Ovary (tissue), 9 donors: ENCODE results near the gene LCN10. TPM values are rescaled to one million over a fixed set of nuclear protein-coding genes. Genes with fewer than 3 reads are reported as not detected.

ENCODE experiments used
- DNase-seq, 5 donors: peaks; one replicate each; pipeline ENCODE4 v3.0.0-alpha.2; 2019 to 2020
- H3K27ac ChIP-seq, 2 donors: fragments of 200-600 bp; one replicate each; pipeline versions ENCODE4 v1.5.1 to v1.8.0; 2019 to 2022
- H3K27me3 ChIP-seq: fragments of 200-600 bp; one replicate; pipeline ENCODE4 v1.8.0; 2022
- H3K36me3 ChIP-seq: fragments of 200-600 bp; sonication (generic); one replicate; pipeline ENCODE4 v1.5.1; 2019
- H3K4me1 ChIP-seq: one replicate; pipeline ENCODE4 v1.8.1; 2013; ENCODE audit warnings: mild to moderate bottlenecking, moderate library complexity; ENCODE audit not compliant: insufficient read depth
- H3K4me3 ChIP-seq: fragments of 200-600 bp; sonication (generic); one replicate; pipeline ENCODE4 v1.5.1; 2017
- H3K9me3 ChIP-seq, 2 donors: fragments of 200-600 bp in 1 of 2; sonication (generic) in 1 of 2; one replicate each; pipeline versions ENCODE4 v1.5.1 to v1.8.1; 2013 to 2019; ENCODE audit warnings: mild to moderate bottlenecking in 1 of 2, moderate library complexity in 1 of 2
- EP300 ChIP-seq: sonication (generic); formaldehyde crosslinking; IDR thresholded peaks from one replicate; pipeline ENCODE4 v1.6.1; 2017; ENCODE audit warnings: antibody characterized with exemption
- POLR2A ChIP-seq: fragments of 450-650 bp; IDR thresholded peaks from one replicate; pipeline ENCODE4 v1.6.1; 2017; ENCODE audit warnings: antibody characterized with exemption, mild to moderate bottlenecking, moderate library complexity
- WGBS, 3 donors: extraction: QIAGEN DNeasy Blood & Tissue Kit in 1 of 3; methylation state at CpG; one replicate each; pipeline versions ENCODE4 v1.1.5 to v1.1.7; 2013 to 2017; 5-methylcytosine and 5-hydroxymethylcytosine counted together
- intact Hi-C, 4 donors: fragments of 100-400 bp; cut with DNase I; formaldehyde crosslinking; loops; one replicate each; pipeline versions ENCODE4 v1.11.0 to v1.15.1; 2022 to 2023
- polyA plus RNA-seq, 2 donors: library from polyadenylated mRNA; stranded (reverse); fragments of 200-250 nt in 1 of 2; fragments of 350-450 nt in 1 of 2; fragmentation: Illumina TruSeq in 1 of 2; extraction: RNeasy Lipid Tissue Mini Kit (QIAGEN cat#74804) in 1 of 2; gene quantifications; one replicate each; pipeline ENCODE4 v1.2.3, GENCODE V29; 2013 to 2014
- total RNA-seq, 7 donors: library from RNA; depleted of rRNA in 2 of 7; stranded (reverse); fragments of >200 nt in 2 of 7; fragmentation: NEBNext Ultra II Directional in 3 of 7; extraction: Animal tissue kit (Norgen Biotek cat#: 25700) in 3 of 7; gene quantifications; one replicate each; pipeline versions ENCODE4 v1.1.0 to v1.2.4, GENCODE V29; 2016 to 2023
- TF ChIP-seq, protein P1 (sequence below), 3 donors: fragments of 450-650 bp in 2 of 3; fragments of 200-600 bp in 1 of 3; IDR thresholded peaks; one replicate each; pipeline versions ENCODE4 v1.5.1 to v1.8.0; 2016 to 2022; ENCODE audit warnings: antibody characterized with exemption in 3 of 3, mild to moderate bottlenecking in 1 of 3
- donor health status: DM: no; HTN: no; CAD: no; lungs with moderate emphysema.
- donor health status: DM: no; HTN: no; CAD: no.
- donor health status: Bipolar disorder and iron deficiency.
- donor health status: DM: yes; HTN: yes; CAD: no.
- donor health status: DM: no; HTN: no; CAD: no.
- donor health status: DM: yes; HTN: yes; CAD: no.

The LCN10 gene
- total and polyA plus RNA-seq, 9 donors = 1.4 to 45.4 (median 4.5) TPM

DNA sequence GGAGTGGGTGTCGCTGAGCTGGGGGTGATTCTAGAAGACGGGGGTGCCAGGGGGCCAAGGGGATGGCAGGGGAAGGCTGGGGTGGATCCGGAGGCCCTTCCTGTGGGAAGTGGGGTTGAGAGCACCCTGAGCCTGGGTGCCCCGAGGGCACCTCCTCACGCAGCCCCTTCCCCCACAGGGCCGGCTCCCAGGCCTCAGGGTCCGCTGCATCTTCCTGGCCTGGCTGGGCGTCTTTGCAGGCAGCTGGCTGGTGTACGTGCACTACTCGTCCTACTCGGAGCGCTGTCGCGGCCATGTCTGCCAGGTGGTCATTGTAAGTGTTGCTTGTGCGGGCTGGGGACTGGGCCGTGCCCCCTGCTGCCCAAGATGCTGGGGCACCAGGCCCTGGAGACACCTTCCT is 25.3 kb downstream of the LCN10 start:
- H3K4me1 ChIP-seq = peaks cover 6% of the 10 kb centered on the region
- intact Hi-C loops = no loop called here
- H3K27ac ChIP-seq = no peak overlapping the region
- H3K4me3 ChIP-seq = no peak overlapping the region
- 84 to 89% (median 88%) methylated on average over 15 to 16 of the region's 16 CpGs for WGBS, 3 donors
- no peaks in the 10 kb centered on the region for H3K36me3 ChIP-seq
- no peaks in the 10 kb centered on the region for H3K27me3 ChIP-seq
- no peak for TF ChIP-seq POLR2A
- no peak for TF ChIP-seq EP300
- TF ChIP-seq, protein P1, sequence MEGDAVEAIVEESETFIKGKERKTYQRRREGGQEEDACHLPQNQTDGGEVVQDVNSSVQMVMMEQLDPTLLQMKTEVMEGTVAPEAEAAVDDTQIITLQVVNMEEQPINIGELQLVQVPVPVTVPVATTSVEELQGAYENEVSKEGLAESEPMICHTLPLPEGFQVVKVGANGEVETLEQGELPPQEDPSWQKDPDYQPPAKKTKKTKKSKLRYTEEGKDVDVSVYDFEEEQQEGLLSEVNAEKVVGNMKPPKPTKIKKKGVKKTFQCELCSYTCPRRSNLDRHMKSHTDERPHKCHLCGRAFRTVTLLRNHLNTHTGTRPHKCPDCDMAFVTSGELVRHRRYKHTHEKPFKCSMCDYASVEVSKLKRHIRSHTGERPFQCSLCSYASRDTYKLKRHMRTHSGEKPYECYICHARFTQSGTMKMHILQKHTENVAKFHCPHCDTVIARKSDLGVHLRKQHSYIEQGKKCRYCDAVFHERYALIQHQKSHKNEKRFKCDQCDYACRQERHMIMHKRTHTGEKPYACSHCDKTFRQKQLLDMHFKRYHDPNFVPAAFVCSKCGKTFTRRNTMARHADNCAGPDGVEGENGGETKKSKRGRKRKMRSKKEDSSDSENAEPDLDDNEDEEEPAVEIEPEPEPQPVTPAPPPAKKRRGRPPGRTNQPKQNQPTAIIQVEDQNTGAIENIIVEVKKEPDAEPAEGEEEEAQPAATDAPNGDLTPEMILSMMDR (IDR thresholded peaks at IDR 0.05) = no peak
- H3K9me3 ChIP-seq = no peaks in the 10 kb centered on the region
- DNase-seq = no peak

DNA sequence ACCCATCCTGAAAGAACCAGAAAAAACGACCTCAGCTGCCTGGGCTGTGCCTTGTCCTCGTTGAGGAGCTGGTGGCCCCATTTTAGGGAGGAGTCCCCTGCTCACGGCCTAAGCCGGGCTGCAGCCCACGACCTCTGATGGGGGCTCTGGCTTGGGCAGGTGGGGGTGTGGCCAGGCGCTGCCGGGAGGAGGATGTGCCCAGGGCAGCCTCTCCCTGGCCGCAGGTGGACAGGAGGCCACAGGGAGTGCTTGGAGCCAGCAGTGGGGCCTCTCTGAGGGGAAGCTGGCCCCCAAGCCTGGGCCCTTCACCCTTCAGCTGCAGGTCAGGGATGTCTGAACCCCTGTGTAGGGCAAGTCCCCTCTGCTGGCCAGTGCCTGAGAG is 27.9 kb downstream of the LCN10 start:
- Histone ChIP-seq H3K27me3 (no peaks in the 10 kb centered on the region), H3K36me3 (no peaks in the 10 kb centered on the region), H3K4me1 (peaks cover 6% of the 10 kb centered on the region), H3K9me3 (no peaks in the 10 kb centered on the region), H3K27ac (no peak overlapping the region), H3K4me3 (no peak overlapping the region)
- TF ChIP-seq, protein P1 (IDR thresholded peaks at IDR 0.05) = no peak
- DNase-seq = peak in 1 of 5 donors; percentile 34
- intact Hi-C loops = no loop called here
- 66 to 81% (median 68%) methylated on average over 8 of the region's 8 CpGs for WGBS, 3 donors

DNA sequence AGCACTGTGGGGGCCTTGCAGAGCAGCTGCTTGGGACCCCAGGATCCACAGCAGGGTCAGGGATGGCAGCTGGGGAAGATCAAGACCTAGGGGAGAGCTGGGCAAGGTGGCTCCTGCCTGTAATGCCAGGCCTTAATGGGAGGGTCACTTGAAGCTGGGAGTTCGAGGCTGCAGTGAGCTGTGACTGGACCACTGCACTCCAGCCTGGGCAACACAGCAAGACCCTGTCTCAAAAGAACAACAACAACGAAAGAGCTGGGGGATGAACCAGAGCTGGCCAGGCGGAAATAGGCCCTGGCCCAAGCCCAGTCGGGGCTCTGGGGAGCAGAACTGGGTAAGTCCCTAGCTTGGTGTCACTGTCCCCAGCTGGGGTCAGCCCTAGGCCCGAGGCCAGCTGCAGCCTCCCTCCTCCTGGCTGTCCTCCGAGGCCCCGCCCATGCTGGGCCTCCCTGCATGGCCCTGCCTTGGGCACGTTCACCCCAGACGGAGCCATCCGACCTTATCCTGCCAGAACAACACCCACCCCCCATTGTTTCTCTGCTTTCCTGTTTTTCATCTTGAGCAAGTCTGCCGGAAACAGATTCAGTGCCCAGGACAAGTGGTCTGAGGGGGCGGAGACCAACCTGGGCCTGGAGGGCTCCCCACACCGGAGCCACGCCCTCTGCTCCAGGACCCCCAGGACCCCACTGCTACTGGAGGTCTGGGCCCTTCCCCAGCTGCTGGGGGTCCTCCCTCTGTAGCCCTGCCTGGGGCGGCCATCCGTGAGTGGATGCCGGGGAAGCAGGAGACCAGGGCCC is 28.4 kb downstream of the LCN10 start:
- intact Hi-C loops = no loop called here
- H3K9me3 ChIP-seq = no peaks in the 10 kb centered on the region
- TF ChIP-seq, protein P1 (IDR thresholded peaks at IDR 0.05) = no peak
- TF ChIP-seq EP300 (no peak), POLR2A (no peak)
- H3K27ac ChIP-seq = no peak overlapping the region
- peaks cover 6% of the 10 kb centered on the region for H3K4me1 ChIP-seq
- peak in 1 of 5 donors; percentile 42 for DNase-seq
- H3K36me3 ChIP-seq = no peaks in the 10 kb centered on the region
- 77 to 82% (median 79%) methylated on average over 17 of the region's 17 CpGs for WGBS, 3 donors
- H3K4me3 ChIP-seq = no peak overlapping the region
- no peaks in the 10 kb centered on the region for H3K27me3 ChIP-seq

DNA sequence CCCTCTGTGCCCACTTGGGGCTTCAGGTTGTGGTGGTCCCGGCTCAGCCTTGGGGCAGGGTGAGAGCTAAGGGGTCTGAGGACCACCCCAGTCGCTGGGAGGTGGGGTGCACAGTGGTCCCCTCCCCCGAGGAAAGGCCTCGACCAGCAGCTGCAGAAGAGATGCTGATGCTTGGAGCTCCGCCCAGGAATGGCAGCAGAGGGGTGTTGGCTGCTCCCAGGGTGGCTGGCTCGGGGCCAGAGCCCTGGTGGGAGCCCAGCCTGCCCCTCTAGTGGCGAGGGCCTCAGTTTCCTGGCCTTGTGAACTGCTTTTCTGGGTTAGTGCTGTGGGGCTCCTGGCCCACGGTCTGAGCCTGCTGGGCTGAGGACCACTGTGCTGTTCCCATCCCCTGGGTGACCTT is 29.2 kb downstream of the LCN10 start:
- TF ChIP-seq, protein P1 (IDR thresholded peaks at IDR 0.05) = no peak
- TF ChIP-seq POLR2A (no peak), EP300 (no peak)
- Histone ChIP-seq H3K4me1 (peaks cover 6% of the 10 kb centered on the region), H3K36me3 (no peaks in the 10 kb centered on the region), H3K9me3 (no peaks in the 10 kb centered on the region), H3K27ac (no peak overlapping the region), H3K27me3 (no peaks in the 10 kb centered on the region), H3K4me3 (no peak overlapping the region)
- DNase-seq = peak in 1 of 5 donors; percentile 54
- intact Hi-C loops = no loop called here
- WGBS, 3 donors = 35 to 46% (median 36%) methylated on average over 7 to 8 of the region's 8 CpGs
